Spleen (tissue), 7 donors: ENCODE measurements around the gene MFSD12.

Experiments used
- CTCF ChIP-seq, 11 experiments: fragments of 200-600 bp in 7 of 11; fragments of 450-650 bp in 4 of 11; sonication (generic) in 4 of 11; IDR thresholded peaks in 8 of 11; conservative IDR thresholded peaks in 3 of 11; 1 replicate in 7 of 11; 2 replicates in 4 of 11; pipeline versions ENCODE4 v1.4.0 to v1.8.0; 2016 to 2021; ENCODE audit warnings: antibody characterized with exemption in 11 of 11, inconsistent platforms in 4 of 11, mild to moderate bottlenecking in 1 of 11
- POLR2AphosphoS5 ChIP-seq, 3 donors: sonication (generic); formaldehyde crosslinking; IDR thresholded peaks; one replicate each; pipeline ENCODE4 v1.5.1; 2017; ENCODE audit warnings: antibody characterized with exemption in 3 of 3
- donor health status: DM: no; HTN: no; CAD: no; lungs with moderate emphysema.
- donor health status: DM: no; HTN: no; CAD: no.
- donor health status: DM: no; HTN: no; CAD: no.

GRCh38 chr19:3573162-3573857, 15.9 kb upstream of the MFSD12 start:
- TF ChIP-seq POLR2AphosphoS5 (IDR thresholded peaks at IDR 0.05) (no peak), CTCF (IDR thresholded peaks at IDR 0.05 in 8 of 11, conservative IDR thresholded peaks at IDR 0.05 in 3 of 11) (no peak)
